SK-N-DZ (cell line): Measurements from ENCODE around the gene ZNF346.
"Not testable (repeated sequence)": the region's sequence is repeated elsewhere in the genome, so short reads cannot be mapped to it uniquely, and the experiment has no call there.

Experiments
- DNase-seq: peaks from one replicate; pipeline ENCODE4 v3.0.0-alpha.2; 2015; ENCODE audit warnings: low spot score

The ZNF346 gene

DNA sequence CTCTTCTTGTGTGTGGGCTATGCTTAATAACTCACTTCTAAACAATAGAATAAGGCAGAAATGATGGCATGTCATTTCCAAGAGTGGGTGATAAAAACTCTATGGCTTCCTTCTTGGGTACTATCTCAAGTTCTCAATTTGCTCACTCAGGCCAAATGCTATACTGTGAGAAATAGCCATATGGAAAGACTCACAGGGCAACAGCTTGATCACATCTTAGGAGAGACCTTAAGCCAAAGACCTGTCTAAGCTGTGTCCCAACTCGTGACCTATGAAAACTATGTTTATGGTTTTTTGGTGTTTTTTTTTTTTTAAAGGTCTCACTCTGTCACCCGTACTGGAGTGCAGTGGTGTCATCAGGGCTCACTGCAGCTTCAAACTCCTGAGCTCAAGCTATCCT, 13.8 kb upstream of the ZNF346 start:
- DNase-seq = no peak

DNA sequence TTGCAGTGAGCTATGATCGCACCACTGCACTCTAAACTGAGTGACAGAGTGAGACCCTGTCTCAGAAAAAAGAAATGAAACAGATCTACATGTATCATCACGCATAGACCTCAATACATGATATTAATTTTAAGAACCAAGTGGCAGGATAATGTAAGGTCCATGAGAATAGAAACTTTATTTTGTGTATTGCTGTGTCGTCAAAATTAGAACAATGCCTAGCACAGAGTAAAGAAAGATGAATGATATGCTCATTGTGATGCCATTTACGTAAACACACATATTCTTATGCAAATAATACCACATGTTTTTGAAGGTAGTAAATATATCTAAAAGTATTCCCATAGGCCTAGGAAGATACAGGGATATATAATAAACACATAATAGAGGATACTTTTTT, 12.3 kb upstream of the ZNF346 start:
- DNase-seq = no peak

DNA sequence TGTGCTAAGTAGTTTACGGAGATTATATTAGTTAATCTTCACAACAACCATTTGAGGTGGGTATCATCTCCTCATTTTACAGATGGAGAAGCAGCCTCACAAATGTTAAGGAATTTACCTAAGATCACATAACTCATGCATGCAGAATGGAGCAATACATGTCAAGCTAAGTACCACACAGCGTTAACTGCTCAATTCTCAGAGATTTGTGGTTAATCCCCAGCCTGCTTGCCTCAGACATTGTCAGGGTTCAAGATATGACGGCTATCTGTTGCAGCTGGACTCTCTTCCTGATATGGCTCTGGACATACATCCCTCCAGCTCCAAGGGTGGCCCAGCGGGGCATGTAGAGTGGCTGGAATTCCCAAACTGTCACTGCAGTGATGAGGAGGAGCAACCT, 7.3 kb upstream of the ZNF346 start:
- DNase-seq = no peak

DNA sequence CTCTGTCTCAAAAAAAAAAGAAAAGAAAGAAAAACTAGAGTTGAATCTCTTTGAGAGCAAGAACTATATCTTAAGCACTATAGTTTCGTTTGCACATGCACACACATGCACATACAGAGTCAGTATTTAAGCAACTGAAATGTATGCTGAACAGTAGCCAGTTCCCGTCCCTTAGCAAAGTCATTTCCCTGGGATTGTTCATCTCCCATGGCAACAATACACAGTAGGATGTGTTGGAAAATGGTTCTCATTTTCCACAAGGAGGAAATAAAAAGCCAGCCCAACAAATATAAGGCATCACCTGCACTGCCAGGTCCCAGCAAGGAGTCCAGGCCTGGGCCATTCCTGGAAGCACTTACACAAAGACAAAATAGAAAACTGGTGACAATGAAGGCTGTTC, 4.2 kb upstream of the ZNF346 start:
- DNase-seq = no peak

DNA sequence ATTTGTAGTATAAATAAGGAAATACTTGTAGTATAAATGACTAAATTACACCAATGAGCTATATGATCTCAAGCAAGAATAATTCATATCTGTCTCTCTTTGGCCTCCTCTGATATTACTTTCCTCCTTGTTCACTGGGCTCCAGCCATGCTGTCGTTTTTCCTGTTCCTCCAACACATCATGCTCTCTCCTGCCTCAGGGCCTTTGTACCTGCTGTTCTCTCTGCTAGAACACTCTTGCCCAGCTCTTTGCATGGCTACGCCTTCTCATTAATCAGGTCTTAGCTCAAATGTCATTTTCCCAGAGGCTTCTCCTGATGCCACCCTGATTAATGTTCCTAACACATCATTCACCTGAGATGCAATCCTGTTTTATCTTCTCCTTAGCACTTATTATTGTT, 2.5 kb upstream of the ZNF346 start:
- no peak for DNase-seq

DNA sequence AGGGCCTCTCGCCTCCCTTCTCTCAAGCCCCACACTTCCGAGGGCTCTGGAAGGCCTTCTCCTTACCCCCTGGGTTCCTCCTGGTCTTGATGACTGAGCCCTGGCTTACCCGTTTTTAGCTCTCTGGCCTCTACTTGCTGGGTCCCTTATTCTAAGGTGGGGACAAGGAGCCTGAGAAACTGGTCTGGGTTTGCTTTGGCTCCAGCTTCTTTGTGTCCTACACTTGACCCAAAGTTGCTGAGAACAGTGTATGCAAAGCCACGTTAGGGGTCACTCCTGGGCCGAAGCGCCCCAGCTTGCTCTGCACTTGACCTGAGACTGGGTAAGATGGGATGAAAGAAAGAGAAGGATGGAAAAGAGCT, 788 bp downstream of the ZNF346 start:
- peak; percentile 13 for DNase-seq

DNA sequence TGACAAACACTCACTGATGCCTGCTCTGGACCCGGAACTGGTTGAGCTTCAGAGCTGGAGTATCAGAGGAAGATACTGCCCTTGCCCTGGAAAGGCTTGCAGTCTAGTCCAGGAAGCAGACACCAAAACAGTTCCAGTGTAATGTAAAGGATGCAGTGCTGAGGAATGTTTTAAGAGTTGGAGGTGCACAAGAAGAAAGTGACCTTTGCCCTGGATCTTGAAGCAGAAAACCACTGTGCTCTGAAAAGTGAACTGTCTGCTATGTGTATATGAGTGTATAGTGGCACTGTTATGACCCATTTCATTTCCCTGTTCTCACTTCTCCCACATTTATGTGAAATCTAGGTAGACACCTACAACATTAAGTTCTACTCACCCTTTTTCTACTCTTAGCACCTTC, 2.1 kb downstream of the ZNF346 start:
- DNase-seq = no peak

DNA sequence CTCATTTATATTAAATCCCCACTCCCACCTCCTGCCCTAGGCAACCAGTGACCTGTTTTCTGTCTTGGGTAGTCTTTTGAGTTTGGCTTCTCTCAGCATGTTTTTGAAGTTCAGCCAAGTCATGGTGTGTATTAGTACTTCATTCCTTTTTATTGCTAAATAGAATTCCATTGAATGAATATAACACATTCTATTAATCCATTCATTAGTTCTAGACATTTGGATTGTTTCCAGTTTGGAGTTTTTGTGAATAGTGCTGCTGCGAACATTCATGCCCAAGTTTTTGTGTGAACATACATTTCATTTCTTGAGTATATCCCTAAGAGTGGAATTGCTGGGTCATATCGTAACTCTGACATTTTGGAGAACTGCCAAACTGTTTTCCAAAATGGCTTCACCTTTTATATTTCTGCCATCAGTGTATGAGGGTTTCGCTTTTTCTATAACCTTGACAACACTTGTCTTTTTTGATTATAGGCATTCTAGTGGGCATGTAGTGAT, 2.7 kb downstream of the ZNF346 start:
- no peak for DNase-seq

DNA sequence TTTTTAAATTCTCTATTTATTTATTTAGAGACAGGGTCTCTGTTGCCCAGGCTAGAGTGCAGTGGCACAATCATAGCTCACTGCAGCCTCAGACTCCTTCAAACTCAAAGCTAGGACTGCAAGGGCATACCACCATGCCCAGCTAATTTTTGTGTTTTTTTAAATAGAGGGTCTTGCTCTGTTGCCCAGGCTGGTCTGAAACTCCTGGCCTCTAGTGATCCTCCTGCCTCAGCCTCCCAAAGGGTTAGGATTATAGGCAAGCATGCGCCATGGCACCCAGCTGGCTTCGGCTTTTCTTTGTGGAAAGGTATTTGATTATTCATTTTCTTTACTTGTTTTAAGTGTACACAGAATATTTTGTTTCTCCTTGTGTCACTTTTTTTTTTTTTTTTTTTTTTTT, 5.2 kb downstream of the ZNF346 start:
- no peak for DNase-seq

DNA sequence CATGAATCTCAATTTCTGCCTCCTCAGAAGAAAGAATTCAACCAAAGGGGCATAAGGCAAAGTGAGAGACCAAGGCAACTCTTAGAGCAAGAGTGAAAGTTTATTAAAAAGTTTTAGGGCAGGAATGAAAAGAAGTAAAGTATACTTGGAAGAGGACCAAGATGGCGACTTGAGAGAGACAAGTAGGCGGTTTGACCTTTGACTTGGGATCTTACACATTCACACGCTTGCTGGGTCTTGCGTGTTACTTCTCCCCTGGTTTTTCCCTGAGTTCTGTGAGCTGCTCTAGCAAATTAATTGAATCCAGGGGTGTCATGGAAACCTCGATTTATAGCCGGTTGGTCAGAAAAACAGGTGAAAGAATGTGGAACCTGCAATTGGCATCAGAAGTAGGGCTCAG, 7.0 kb downstream of the ZNF346 start:
- no peak for DNase-seq

DNA sequence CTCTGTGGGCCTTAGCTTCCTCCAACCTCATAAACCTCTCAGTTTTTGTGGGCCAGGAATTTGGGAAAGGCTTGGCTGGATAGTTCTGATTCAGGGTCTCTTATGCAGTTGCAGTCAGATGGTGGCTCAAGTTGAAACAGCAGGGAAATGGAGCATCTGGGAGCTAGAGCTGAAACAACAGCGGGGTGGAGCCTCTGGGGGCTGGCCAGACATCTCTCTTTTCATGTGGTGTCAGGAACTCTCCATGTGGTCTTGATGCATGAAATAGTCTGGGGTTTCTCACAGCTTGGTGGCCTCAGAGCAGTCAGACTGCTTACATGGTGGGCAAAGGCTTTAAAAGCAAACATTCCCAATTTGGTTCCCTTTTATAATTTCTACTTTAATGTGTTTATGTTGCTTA, 13.5 kb downstream of the ZNF346 start:
- no peak for DNase-seq

DNA sequence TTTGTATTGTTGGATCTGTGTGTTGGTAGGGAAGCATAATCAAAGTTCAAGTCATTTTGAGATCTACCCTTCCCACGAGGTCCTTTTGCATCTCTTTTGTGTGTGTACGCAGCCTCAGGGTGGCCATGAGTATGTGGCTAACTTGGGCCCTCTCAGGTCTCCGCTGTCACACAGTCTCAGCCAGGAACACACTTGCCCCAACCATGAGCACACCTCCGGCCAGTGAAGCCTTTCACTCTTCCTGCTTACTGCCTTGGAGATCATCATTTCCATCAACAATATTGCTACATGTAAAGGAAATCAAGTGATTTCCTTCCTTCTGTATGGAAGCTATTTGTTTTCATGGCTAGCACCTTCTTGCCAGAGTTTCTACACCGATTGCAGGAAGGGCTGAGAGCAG, 13.9 kb downstream of the ZNF346 start:
- no peak for DNase-seq

DNA sequence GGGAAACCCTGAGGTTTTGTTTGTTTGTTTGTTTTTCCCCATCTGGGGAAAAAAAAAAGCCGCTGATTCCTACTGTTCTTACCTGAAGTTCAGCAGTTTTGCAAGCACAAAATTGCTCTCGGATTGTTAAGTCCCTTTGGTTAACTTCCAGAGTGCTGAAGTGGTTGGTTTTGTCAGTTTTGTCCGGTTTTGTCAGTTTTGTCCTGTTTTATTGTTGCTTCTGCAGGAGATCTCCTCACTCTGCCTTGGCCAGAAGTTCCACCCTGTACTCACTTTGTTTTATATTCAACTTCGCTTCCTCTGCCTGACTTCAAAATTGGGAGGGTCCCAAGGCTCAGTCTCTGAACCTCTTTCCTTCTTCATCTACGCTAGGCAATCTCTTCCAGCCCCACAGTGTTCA, 14.4 kb downstream of the ZNF346 start:
- no peak for DNase-seq

DNA sequence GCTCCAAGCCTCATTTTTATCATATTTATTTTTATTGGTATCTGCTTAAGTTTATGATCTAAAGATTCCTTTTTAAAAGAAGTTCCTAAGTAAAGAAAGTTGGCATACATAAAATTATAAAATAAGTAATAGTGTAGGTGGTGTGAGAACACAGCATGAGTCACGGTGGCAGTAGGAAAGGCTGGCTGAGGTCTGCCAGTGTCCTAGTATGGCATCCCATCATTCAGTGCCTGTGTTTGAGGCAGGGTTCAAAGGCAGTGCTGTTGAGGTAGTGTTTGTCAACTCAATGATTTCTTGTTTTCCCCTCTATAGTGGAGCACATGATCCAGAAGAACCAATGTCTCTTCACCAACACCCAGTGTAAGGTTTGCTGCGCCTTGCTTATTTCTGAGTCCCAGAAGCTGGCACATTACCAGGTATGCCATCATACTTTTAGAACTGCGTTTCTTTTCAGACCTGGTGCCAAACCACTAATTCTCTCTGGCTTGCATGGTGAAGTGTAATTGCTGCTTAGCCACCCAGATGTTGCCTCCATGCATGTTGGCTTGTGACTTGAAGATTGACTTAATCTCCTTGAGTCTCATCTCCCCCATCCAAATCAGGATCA, 18.4 kb downstream of the ZNF346 start:
- DNase-seq = no peak

DNA sequence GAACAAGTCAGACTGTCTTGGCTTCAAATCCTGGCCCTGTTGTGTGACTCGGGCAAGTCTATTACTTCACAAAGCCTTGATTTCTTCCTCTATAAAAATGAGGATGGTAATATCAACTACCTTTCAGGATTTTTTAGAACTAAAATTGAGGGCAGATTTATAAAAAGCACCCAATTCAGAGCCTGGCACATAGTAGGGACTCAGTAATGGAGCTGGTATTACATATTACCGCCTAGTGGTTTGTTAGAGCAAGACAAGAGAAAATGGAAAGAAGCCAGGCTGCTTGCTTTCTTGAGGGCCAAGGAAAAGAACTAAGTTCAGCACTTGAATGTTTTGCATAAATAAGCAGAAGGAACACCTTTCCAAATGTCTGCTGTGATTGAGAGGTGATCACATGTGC, 19.4 kb downstream of the ZNF346 start:
- no peak for DNase-seq

DNA sequence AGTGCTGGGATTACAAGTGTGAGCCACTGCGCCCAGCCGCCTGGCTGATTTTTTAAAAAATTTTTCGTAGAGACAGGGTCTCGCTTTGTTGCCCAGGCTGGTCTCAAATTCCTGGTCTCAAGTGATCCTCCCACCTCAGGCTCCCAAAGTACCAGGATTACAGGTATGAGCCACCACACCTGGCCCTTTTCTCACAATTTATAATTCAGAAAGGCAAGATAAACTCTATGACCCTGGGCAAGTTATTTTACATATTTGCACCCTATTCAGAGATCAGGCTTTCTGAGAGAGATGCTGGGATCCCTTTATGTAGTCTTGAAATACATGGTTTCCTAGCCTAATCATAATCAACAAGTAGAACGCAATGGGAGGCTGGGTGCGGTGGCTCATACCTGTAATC, 20.6 kb downstream of the ZNF346 start:
- DNase-seq = no peak

DNA sequence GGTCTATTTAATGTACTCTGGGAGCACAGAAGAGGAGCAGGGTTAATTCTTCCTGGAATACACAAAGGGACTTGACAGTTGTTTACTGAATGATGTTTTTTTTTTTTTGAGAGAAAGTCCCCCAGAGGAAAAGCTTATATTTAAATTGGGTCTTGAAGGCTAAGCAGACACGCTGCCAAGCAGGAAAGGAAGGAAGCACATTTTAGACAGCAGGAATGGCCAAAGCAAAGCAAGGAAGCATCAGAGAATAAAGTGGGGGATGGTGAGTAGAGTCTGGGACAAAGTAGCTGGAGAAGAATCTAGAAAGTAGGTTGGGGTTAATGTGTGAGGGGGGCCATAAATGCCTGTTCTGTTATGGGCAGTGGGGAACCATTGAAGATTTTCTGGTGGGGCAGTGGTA, 21.5 kb downstream of the ZNF346 start:
- DNase-seq = no peak

DNA sequence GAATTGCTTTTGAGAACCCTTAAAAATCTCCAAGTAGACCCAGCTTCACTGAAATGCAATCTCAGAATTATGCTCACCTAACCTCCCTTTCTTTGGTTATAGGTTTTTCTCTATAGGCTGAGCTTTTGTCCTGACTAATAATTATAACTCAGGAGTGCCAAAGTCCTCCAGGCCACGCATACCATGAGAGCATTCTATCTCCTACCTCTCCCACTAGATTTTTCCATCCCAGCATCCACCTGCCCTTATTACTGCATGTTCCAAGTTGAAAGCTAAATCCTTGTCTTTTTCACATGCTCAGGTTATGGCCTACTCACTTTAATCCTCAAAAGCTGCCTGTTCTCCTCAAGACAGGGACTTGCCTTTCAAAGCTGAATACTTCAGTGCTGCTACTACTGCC, 22.1 kb downstream of the ZNF346 start:
- no peak for DNase-seq

DNA sequence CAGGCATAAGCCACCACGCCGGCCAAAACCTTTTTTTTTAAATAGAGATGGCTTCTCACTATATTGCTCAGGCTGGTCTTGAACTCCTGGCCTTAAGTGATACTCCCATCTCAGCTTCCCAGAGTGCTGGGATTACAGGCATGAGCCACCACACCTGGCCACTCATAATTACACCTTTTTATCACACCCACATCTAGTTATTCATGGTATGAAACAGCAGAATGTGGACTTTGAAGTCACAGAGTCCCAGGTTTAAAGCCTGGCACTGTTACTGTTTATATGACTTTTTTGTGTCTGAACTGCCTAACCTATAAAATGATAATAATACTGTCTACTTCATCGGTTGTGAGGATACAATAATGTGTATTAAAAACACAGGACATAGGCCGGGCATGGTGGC, 23.1 kb downstream of the ZNF346 start:
- DNase-seq = no peak

DNA sequence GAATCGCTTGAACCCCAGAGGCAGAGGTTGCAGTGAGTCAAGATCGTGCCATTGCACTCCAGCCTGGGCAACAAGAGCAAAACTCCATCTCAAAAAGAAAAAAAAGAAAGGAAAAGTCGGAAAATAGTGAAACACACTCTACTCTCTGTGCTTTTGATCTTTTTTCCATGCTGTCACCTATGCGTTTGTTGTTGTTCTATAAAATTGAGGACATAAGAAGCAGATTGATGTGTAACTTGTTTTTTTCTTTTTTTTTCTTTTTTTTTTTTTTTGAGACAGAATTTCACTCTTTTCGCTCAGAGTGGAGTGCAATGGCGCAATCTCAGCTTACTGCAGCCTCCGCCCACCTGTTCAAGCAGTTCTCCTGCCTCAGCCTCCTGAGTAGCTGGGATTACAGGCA, 26.0 kb downstream of the ZNF346 start:
- not testable (repeated sequence) for DNase-seq

DNA sequence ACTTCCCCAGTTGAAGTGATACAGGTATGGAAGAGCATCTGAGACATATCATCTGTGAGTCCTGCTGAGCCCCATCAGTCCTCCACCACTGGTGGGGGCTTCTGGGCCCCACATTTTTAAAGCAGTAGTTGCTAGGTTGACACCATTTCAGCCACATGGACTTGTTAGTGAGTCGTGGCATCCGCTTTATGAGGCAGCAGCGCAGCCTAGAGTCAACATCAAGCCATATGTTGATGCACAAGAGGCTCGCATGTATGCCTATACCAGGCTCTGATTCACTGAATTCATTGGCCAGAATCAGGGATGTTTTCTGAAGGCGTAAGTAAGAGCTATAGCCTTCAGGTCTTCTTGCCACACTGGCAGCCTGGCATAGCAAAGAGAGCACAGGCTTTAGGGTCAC, 26.8 kb downstream of the ZNF346 start:
- no peak for DNase-seq

DNA sequence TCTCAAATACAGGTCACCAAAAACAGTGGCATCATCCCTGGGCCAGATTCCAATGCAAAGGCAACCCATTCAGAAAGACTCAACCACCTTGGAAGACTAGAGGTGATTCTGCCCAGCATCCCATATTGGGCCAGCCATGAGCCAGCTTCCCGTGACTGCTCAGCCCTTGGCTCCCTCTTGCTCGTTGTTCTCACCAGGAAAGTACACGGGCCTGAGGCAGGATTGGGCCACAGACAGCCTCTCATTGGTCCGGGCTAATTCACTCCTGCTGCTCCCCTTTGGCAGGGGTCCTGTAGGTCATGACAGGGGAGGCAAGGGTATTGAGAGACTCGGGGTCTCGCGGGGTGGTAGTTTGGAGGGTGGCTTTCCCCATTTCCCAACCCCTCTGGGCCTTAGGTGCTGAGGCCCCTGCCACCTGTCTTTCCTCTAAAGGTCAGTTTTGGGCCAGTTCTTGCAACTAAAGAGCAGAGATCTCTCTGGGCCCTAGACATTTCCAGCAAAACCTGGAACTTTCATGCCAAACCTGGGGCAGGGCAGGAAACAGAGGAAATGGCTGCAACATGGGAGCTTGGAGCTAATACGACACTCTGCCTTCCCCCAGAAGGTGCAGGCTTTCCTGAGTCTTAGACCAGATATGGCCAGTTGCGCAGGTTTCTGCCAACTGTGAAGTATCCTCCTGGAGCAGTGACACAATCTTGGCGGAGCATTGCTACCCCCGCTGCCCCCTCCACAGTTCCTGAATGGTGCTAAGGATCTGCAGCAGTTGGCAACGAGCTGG, 42.2 kb downstream of the ZNF346 start:
- no peak for DNase-seq

DNA sequence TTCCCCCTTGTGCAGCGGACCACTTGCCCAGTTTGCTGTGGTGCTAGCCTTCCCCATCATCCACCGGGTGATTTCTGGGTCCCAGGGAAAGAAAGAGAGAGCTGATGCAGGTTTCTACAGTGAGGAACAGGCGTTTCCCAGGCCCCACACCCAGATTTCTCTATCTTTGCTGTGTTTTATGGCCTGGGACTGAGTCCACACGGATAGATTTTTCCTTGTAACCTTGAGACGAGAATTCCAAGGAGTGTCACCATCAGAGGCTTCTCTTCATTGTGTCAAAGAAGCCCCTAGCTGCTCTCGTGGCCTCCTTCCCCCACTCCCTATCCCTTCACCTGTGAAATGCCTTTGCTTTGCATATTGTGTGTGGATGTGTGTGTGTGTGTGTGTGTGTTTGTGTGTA, 43.0 kb downstream of the ZNF346 start:
- DNase-seq = no peak

DNA sequence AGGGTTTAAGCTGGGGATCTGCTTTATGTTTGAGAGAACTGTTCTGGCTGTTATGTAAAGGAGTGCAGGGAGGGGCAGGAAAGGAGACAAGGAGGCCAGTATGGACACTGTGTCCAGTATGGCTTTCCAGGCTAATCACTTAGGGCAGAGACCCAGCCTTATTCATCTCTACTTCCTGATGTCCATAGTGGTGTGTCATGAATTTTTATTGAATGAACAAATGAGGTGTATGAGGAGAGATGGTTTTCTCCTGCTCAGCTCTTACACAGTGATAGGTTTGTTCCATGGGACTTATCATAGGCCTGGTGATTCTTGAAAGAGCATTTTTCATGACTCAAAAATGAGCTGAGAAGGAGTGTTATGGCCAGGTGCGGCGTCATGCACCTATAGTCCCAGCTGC, 43.7 kb downstream of the ZNF346 start:
- DNase-seq = no peak
